GM18909 (cell line): ENCODE data around the gene FFAR3.
"Not testable (repeated sequence)": the region's sequence is repeated elsewhere in the genome, so short reads cannot be mapped to it uniquely, and the experiment has no call there.

ENCODE experiments used
- ATAC-seq: cut with Tn5 transposase; IDR thresholded peaks from one replicate; pipeline ENCODE4 v1.9.1; 2021; ENCODE audit warnings: mild to moderate bottlenecking; ENCODE audit not compliant: unreplicated experiment, poor library complexity

Gene FFAR3

GRCh38 chr19:35349614-35350521, 8.4 kb upstream of the FFAR3 start:
- no peak for ATAC-seq

GRCh38 chr19:35350591-35350990, 7.7 kb upstream of the FFAR3 start:
- ATAC-seq = no peak

- no peak for ATAC-seq
Measured at GRCh38 chr19:35351411-35352176, 6.7 kb upstream of the FFAR3 start.

- no peak for ATAC-seq
Measured at GRCh38 chr19:35352177-35352447, 6.1 kb upstream of the FFAR3 start.

- no peak for ATAC-seq
Measured at GRCh38 chr19:35352448-35353304, 5.6 kb upstream of the FFAR3 start.

GRCh38 chr19:35353635-35354034, 4.6 kb upstream of the FFAR3 start:
- ATAC-seq = no peak

- no peak for ATAC-seq
Measured at GRCh38 chr19:35354898-35355297, 3.4 kb upstream of the FFAR3 start.

GRCh38 chr19:35355791-35356460, 2.3 kb upstream of the FFAR3 start:
- ATAC-seq = no peak

- not testable (repeated sequence) for ATAC-seq
Measured at GRCh38 chr19:35358834-35359233, 574 bp downstream of the FFAR3 start.

- not testable (repeated sequence) for ATAC-seq
Measured at GRCh38 chr19:35359395-35359794, 1.1 kb downstream of the FFAR3 start.

GRCh38 chr19:35360081-35360480, 1.8 kb downstream of the FFAR3 start:
- ATAC-seq = not testable (repeated sequence)

- no peak for ATAC-seq
Measured at GRCh38 chr19:35360880-35361420, 2.7 kb downstream of the FFAR3 start.

- ATAC-seq = no peak
Measured at GRCh38 chr19:35362261-35363000, 4.2 kb downstream of the FFAR3 start.

- ATAC-seq = no peak
Measured at GRCh38 chr19:35363001-35363590, 4.8 kb downstream of the FFAR3 start.

- no peak for ATAC-seq
Measured at GRCh38 chr19:35363711-35364425, 5.6 kb downstream of the FFAR3 start.

- no peak for ATAC-seq
Measured at GRCh38 chr19:35365303-35365702, 7.0 kb downstream of the FFAR3 start.

- no peak for ATAC-seq
Measured at GRCh38 chr19:35368378-35368777, 10.1 kb downstream of the FFAR3 start.

GRCh38 chr19:35369522-35369921, 11.3 kb downstream of the FFAR3 start:
- no peak for ATAC-seq
